GM19468 (cell line): ENCODE data around the gene DDC.
A peak's percentile ranks its signal among the peaks of the same experiment; 100 is the strongest.

ENCODE experiments used
- ATAC-seq: cut with Tn5 transposase; IDR thresholded peaks from one replicate; pipeline ENCODE4 v1.9.1; 2021; ENCODE audit warnings: mild to moderate bottlenecking, moderate library complexity, moderate number of reproducible peaks; ENCODE audit not compliant: unreplicated experiment; ENCODE audit errors: extremely low read depth

DDC gene, protein sequence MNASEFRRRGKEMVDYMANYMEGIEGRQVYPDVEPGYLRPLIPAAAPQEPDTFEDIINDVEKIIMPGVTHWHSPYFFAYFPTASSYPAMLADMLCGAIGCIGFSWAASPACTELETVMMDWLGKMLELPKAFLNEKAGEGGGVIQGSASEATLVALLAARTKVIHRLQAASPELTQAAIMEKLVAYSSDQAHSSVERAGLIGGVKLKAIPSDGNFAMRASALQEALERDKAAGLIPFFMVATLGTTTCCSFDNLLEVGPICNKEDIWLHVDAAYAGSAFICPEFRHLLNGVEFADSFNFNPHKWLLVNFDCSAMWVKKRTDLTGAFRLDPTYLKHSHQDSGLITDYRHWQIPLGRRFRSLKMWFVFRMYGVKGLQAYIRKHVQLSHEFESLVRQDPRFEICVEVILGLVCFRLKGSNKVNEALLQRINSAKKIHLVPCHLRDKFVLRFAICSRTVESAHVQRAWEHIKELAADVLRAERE

DNA sequence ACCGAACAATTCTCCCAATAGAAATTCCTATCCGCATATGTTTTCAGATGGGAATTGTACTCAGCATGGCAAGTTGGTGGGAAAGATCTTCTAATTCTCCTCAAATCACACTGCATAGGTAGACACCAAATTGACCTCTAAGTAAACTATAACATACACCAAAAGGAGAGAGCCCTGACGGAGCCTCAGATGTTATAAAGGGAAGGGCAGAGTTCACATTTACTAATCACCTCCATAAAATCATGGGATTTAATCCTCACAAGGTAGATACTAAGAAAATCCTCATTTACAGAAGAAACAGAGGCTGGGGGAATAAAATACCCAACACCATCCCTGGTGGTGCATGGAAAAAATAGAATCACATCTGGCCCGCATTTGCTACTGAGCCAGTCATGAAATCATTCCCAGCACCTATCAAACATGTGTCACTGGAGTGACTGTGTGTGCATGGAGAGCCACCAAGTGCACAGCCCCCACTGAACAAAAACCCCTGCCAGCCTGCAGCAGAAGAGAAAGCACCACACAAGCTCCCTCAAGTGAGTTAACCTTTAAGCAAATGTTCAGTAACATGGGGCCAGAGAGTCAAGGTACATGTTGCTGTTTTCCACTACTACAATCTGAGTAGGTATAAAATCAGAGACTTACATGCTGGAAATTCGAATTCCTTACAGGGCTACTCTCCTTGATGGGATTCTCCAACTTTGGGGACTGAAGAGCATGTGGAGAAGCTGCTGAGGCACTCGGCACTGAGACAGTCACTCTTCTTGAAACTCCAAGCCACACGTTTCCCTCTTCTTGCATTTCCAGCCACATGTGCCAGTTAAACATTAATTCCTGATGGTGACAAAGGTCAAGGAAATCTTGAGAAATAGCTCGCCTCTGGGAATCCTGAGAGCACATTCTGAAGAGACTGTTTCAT is at the start of gene DDC:
DDC (minus strand) TSS at position 766 of the 919 bp plus-strand sequence. CDS start 21,320 bp downstream, outside the sequence.
- ATAC-seq = no peak

DNA sequence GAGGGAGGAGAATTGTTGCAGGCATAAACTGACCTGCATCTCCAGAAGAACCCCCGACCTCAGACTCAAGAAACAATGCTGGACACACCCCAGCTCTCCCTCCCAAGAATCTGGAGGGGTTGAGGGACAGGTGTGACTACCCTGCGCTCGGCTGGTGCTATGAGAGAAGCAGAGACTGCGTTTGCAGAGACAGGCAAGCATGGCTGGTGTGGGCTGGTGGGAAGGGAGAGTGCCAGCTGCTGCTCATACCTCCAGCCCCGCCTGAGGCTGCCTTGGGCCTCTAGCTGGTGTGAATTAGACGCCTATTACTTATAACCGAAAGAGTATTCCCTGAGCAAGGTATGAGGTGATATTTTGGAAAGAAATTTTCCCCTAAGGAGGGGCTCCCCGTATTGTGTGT is 48.3 kb upstream of the DDC start:
- no peak for ATAC-seq

DNA sequence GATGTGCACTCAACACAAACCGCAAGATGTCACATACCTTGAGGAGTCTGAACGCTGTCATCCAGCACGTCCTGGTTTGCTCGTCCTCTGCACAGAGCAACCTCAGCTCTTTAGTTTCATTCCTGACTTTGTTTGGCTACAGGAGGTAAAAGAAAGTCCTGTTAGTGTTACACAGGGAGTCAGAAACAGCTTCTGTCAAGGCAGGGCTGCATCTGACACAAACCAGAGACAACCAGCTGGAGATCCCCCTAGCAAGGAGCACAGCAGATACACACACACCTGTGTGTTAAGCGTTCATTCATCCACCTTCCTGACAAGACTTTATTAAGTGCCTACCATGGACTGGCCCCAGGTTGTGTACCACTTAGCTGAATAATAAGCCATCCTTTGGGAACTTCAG is 47.5 kb upstream of the DDC start:
- no peak for ATAC-seq

DNA sequence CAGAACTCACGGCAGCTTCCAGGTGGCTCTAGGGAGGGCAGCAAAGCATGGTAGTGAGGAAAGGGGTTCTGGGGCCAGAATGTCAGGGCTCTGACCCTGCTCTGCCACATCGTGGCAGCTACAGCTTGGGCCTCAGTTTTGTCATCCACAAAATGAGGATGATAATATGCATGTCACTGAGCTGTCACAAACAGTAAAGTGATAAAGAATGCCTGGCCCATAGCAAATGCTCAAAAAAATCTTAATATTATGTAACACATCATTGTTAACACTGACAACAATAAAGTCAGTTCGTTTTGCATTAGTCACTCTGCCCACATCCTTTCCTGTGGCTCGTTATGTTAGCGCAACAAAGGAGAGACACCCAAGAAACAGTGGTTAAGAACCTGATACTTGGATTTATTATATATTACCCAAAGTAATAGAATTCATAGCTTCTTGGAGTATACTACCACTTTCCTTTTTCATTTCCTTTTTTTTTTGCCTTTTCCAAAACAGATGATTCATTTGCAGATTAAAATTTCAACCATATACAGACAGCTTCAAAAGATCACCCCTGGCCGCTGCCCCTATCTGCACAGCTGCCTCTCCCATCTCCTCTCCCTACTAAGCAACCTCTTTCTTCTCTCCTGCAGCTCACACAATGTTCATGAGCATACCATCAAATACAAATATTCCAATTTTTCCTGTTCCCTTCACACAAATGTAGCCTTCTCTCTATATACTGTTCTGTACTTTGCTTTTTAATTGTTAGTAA is 45.5 kb upstream of the DDC start:
- ATAC-seq = peak; percentile 57

DNA sequence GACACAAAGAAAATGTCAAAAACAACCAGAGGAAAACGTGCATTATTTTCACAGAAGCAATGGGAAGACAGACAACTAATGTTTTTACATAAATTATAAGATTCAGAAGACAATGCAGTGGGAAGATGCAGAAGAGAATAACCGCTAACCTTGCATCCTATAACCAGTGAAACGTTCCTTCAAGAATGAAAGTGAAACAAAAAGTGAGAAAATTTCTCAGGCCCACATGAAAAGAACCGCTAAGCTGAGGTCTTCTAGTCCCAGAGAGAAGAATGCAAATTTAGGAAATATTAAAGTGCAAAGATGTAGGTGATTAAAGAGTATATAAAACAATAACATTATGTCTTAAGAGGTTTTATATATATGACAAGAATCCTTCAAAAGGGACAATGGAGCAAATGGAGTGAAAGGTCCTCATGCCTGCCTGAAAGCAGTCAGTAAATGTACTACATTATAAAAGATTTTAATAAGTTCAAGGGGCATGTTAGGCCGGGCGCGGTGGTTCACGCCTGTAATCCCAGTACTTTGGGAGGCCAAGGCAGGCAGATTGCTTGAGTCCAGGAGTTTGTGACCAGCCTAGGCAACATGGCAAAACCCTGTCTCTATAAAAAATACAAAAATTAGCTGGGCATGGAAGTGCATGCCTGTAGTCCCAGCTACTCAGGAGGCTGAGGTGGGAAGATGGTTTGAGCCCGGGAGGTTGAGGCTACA is 43.1 kb upstream of the DDC start:
- no peak for ATAC-seq

DNA sequence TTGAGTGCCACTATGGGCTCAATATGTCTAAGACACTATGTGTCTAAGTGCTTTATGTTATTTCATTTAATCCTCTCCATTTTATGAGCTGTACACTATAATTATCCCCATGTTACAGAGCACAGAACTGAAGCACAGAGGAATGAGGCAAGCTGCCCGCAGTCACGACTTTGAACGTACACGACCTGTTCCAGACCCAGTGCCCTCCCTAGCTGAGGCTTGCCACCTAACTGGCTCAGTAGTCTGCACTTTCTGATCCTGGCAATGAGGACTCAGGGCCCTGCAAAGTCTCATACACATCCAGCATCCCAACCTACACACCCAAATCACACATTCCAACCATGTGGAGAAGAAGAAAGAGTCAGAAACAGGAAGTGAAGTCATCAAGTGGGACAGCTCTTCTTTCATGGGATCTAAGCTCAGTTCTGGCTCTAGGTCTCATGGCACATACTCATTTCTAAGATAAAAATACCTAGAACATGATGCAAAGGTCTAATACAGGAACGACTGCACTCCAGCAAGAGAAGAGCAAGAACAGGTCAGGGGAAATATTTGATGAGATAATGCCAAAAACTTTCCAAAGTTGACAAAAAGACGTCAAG is 42.4 kb upstream of the DDC start:
- ATAC-seq = no peak

DNA sequence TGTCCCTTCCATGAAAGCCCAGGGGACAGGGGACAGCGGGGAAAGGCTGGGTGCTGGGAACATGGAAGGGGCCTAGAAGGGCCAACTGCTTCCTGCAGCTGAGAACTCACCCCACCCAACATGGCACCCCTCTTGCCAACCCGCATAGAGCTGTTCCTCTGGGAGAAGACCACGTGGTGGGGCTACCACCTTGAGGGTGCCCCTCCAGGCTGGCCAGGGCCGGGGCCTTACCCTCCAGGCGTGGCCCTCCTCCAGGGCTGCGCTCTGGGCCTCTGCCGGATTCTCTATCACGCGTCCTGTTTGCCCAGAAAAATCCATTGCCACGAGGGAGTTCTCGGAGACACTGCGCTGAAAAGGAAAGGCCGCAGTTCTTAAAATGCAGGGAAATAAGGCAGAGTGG is 39.9 kb upstream of the DDC start:
- ATAC-seq = no peak

DNA sequence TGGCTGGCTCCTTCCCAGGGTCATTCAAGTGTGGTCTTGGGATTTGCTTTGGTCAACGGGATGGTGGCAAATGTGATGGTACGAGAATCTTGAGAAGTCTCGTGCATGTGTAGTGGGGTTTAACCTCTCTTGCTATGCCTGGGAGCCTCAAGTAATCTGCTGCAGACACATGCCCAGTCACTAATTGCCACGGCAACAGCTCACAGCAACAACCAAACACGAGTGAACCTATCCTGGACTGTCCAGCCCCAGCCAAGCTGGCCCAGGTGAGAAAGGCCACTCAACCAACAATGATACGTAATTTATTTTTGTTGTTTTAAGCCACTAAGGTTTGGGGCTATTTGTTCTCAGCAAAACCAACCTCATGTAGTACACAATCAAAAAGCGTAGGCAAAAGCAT is 38.1 kb upstream of the DDC start:
- ATAC-seq = no peak

DNA sequence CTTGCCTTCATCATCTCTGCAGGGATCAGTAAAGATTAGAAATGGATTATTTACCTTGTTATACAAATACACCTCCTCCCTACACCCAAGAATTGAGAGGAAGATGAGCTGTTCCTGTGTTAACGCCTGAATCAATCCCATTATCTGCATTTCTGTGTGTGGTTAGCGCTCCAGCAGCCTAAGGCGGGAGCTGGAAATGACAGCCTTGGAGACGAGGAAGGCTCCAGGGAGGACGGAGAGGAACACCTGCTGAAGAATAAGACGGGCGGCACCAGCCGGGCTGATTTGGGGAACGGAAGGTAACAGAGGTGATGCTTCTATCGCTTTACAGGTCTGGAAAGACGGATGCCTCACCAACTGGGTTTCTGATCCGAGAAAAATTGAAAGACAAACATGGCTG is 34.2 kb upstream of the DDC start:
- ATAC-seq = no peak

DNA sequence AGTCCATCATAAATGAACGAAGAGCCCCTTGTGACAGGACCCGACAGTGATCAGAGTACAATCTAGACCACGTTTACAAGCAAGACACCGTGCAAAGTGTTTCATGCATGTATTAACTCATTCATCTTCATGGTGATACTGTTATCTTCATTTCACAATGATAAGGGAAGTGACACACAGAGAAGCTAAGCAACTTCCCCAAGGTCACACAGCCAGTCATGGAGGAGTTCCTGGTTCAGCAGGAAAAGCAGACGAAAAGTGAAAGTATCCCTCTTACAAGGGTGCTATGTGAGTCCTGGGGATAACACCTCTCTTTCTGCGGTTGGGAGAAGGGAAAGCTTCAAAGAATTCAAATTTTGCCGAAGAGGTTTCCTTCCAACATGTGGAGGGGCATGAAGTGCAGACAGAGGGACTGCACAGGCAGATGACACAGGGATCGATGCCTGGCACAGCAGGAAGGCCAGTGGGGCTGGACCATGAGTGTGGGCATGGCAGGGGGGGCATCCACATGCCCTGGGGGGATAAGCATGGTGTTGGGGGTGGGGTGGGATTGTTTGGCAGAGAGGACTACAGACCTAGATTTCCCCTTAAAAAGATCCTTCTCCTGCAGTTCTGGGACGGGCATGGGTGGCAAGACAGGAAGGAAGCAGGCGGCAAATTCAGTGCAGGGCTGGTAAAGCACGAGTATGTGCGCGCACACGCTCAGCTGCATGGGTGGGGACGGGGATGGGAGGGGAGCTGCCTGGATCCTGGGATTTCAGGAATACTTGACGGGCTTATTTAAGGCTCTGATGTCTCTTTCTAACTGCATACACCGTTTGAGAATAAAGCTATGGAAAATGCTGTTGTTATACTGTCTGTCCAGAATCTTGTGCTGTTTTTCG is 33.5 kb upstream of the DDC start:
- no peak for ATAC-seq

DNA sequence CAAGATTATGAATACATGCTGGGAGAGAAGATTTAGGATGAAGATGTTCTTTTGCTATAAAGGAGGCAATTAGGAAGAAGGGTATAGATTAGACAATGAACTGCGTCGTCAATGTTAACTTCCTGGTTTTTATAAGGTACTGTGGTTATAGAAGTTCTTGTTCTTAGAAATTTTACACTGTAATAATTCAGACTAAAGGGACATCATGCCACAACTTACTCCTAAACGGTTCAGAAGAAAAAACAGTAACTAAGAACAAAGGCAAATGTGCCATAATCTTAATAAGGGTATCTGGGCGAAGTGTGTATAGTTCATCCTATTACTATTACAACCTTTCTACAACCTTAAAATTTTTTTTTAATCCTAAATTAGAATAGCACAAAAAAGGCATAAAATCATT is 31.3 kb upstream of the DDC start:
- ATAC-seq = no peak

DNA sequence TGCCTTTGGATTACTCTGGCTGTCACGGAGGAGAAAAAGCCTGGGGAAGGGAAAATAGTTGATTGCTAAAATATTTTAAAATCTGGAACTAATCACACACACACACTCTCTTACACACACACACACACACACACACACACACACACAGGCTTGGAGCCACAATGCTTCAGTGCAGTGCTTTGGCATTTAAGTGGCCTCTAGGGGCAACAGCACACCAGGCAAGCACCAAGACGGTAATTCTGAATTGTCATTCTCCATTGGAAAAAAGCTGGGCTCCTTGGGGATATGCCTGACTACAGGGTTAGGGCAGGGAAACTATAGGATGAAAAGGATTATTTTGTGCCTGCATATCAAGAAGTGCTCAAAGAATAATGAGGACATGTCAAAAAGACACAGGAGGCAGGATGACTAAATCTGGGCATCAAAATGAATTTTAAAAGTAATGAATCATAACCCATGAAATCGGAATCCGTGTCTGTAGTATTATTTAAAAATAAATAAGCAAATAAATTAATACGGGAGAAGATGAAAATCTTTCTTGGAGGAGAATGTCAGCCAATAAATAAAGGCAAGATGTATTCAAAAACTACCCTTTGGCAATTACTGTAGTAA is 30.4 kb upstream of the DDC start:
- no peak for ATAC-seq

DNA sequence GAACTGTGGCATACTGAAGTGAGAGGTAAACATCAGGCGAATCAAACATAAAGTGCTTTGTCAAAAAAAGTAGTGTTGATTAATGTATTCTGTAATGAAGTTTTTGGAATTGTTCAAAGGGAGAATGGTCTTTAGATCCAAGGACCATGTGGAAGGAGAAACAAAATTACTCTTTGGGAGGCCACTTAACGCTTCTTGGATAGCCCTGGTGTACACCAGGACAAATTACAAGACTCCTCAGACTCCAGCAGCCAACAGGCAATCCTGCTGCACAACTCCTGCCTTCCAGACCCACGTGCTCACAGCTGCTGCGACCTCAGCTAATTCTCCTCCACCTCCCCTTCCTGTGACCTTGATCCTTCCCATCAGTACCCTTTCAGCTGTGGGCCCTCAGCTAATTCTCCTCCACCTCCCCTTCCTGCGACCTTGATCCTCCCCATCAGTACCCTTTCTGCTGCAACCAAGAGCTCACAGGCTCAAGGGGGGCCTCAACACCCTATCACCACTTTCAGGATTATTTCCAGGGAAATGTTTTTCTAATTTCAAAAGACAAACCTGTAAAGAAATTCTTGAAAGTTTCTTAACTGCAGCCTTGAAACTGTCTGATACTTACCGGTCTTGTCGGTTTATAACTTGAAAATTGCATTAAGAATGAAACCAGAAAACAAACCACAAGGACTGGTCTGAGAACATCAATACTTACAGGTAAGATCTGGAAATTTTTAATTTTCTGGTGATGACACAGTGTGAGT is 29.7 kb upstream of the DDC start:
- ATAC-seq = no peak

DNA sequence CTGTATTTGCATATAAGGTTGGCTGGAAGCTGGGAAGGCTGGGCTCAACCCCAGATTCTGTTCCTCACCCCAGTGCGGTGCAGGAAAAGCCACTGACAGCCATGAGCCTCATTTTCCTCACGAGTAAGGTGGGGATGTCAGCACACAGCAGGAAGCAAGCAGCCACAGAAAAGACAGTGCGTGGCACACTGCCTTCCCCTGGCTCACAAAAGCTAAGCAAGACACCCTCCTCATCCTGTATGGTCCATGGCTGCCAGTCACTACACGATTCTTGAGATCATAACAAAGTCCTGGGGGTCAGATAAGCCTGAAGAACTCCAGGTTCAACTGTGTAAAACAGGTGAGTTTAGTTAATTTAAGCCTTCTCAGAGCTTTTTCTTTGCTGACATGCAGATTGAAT is 28.9 kb upstream of the DDC start:
- ATAC-seq = no peak

DNA sequence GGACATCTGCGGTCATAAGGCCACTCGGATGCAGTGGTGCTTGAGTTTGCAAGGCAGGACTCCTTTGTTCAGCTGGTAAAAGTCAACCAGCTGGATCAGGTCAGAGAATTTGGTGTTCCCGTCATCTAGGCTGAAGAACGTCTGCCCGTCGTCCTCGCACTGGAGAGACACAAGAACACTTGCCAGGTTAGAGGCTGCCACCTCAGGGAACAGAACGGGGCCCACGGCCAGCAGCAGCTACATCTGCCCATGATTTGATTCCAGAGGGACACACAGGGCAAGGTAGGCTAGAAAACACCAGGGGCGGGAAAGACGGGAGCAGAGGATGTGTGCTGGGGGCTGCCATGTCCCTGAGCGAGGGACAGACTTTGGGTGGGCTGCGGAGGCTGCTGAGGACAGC is 27.7 kb upstream of the DDC start:
- ATAC-seq = no peak

DNA sequence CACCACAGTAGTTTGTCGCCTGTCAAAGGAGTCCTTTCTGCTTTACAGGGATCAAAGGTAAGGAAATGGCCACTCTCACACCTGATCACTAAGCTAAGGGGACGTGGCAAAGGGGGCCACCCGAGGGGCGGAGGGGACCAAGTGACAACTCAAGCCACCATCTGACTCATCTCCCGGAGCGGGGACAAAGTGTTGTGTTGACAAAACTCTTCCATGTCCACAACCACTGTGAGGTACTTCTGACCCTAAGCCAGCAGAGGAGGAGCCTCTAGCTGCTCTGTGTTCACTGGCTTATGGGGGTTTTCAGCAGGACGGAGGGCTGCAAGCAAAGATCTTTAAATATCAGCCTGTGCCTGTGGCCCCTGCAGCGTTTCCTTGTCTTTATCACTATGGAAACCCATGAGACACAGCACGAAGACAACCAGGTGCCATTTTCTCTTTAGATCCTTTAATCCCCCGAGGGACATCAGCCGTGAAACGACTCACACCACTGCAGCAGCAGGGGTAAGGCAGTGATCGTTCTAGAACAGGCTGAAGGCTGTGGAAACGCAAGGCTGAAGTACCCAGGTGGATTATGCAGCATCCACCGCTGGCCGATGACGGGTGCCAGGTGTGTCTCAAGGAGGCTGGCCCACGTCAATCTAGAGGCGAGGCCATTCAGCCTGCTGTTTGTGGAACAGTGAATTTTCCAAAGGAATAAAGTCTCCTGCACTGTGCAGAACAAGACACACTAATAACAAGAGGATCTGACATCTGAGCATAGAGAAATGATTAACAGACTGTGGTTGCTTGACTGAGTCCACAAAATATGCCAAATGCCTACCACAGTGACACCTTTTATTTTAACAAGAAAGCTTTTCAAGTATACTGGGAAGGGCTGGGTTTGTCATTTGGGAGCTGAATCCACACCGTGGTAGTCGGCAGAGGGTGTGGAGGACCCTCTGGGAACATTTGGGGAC is 26.6 kb upstream of the DDC start:
- ATAC-seq = peak; percentile 59
